ENCODE measurements around the gene MED16. TPM values are rescaled to one million over a fixed set of nuclear protein-coding genes. Genes with fewer than 3 reads are reported as not detected.

MED16 gene
- total and polyA plus RNA-seq, 2 of the 13 experiments (the other 11 are each of a cell fraction or from before 2014, with no cell fraction given): 13.3 to 14.8 TPM

DNA sequence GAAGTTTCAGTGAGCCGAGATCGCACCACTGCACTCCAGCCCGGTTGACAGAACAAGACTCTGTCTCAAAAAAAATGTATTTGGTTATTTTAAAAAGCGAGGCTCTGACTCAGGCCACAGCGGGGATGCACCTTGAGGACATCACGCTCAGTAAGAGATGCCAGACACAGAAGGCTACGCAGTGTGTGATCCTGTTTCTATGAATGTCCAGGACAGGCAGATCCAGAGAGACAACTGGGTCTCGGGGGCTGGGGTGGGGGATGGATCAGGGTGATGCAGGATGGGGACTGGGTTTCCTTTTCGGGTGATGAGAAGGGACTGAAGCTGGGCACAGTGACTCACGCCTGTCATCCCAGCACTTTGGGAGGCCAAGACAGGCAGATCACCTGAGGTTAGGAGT is 5.4 kb downstream of the MED16 start:
- in situ Hi-C loops (cut with HindIII; ENCODE audit: extremely low pct_ligation_motif_present, low pct_unique_long_range_greater_than_20kb) (no loop called here), intact Hi-C loops (cut with micrococcal nuclease; ENCODE audit: unreplicated experiment) (no loop called here)
- CTCF ChIA-PET (ENCODE audit: low intra/inter-chr PET ratio, low total read pairs): no interaction called here
- H4K20me1 ChIP-seq (ENCODE audit: insufficient read depth, low read length): no peaks in the 10 kb centered on the region; the same call in 1 of the 2 replicates
- BruUV-seq (replicated peaks): no TSS peak
- H3K4me3 ChIP-seq (replicated peaks in 1 of 3; ENCODE audit: insufficient read depth in 1 of 3, low read depth in 2 of 3, low read length in 3 of 3): no peak overlapping the region
- H3K79me2 ChIP-seq (ENCODE audit: insufficient read depth, low read length): peaks cover 10% of the 10 kb centered on the region
- no peak for TF ChIP-seq JUN (CRISPR knock-in tag; IDR thresholded peaks at IDR 0.05)
- TF ChIP-seq FOSL2 (CRISPR knock-in tag; IDR thresholded peaks at IDR 0.05): no peak
- TF ChIP-seq, protein P1, sequence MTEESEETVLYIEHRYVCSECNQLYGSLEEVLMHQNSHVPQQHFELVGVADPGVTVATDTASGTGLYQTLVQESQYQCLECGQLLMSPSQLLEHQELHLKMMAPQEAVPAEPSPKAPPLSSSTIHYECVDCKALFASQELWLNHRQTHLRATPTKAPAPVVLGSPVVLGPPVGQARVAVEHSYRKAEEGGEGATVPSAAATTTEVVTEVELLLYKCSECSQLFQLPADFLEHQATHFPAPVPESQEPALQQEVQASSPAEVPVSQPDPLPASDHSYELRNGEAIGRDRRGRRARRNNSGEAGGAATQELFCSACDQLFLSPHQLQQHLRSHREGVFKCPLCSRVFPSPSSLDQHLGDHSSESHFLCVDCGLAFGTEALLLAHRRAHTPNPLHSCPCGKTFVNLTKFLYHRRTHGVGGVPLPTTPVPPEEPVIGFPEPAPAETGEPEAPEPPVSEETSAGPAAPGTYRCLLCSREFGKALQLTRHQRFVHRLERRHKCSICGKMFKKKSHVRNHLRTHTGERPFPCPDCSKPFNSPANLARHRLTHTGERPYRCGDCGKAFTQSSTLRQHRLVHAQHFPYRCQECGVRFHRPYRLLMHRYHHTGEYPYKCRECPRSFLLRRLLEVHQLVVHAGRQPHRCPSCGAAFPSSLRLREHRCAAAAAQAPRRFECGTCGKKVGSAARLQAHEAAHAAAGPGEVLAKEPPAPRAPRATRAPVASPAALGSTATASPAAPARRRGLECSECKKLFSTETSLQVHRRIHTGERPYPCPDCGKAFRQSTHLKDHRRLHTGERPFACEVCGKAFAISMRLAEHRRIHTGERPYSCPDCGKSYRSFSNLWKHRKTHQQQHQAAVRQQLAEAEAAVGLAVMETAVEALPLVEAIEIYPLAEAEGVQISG (CRISPR knock-in tag; IDR thresholded peaks at IDR 0.05): no peak
- no peak for TF ChIP-seq FOXK2 (IDR thresholded peaks at IDR 0.05)
- TF ChIP-seq, protein P2, sequence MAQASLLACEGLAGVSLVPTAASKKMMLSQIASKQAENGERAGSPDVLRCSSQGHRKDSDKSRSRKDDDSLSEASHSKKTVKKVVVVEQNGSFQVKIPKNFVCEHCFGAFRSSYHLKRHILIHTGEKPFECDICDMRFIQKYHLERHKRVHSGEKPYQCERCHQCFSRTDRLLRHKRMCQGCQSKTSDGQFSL (CRISPR knock-in tag; IDR thresholded peaks at IDR 0.05): no peak
- no peak for TF ChIP-seq SP5 (CRISPR knock-in tag; IDR thresholded peaks at IDR 0.05; ENCODE audit: borderline replicate concordance, low read depth)
- TF ChIP-seq MEF2D (CRISPR knock-in tag; IDR thresholded peaks at IDR 0.05): no peak
- H3K9me3 ChIP-seq (ENCODE audit: low read length): no peaks in the 10 kb centered on the region
- no peak overlapping the region for H3K27ac ChIP-seq (ENCODE audit: extremely low read length, insufficient read depth, low read length)
- no peak overlapping the region for H3K9ac ChIP-seq (ENCODE audit: insufficient read depth, low read depth, low read length)
- no peak for FAIRE-seq
- H3K36me3 ChIP-seq (replicated peaks in 1 of 2; ENCODE audit: control insufficient read depth in 1 of 2, insufficient read depth in 2 of 2, low read length in 2 of 2): peaks cover 16 to 33% of the 10 kb centered on the region in 2 experiments; a peak in 4 of 5 replicates
- no peaks in the 10 kb centered on the region for H3K27me3 ChIP-seq (ENCODE audit: control insufficient read depth in 1 of 2, insufficient read depth in 2 of 2, low read length in 2 of 2)
- no peak for DNase-seq (ENCODE audit: low spot score)
- no peak for ATAC-seq
- no peak overlapping the region for H2AFZ ChIP-seq (ENCODE audit: low read length)
- no peak overlapping the region for H3K4me2 ChIP-seq (ENCODE audit: low read depth, low read length)
- WGBS (ENCODE audit: low lambda C conversion rate): 98% methylated on average over 10 of the region's 10 CpGs
- POLR2A ChIA-PET: no interaction called here
- peaks cover 9% of the 10 kb centered on the region for H3K4me1 ChIP-seq (ENCODE audit: insufficient read depth, low read length)
